HEK293 (cell line): Measurements from ENCODE around the gene LSS.

Experiments
- GLIS2 ChIP-seq: fragments of 450-650 bp; formaldehyde crosslinking; IDR thresholded peaks from 2 replicates; pipeline ENCODE4 v1.5.1; 2016; ENCODE audit warnings: missing biosample characterization, missing genetic modification characterization
- HOXD13 ChIP-seq: sonication (generic); formaldehyde crosslinking; IDR thresholded peaks from 2 replicates; pipeline ENCODE4 v1.8.0; 2022; ENCODE audit warnings: missing genetic modification reagents, borderline replicate concordance
- KLF7 ChIP-seq: fragments of 450-650 bp; formaldehyde crosslinking; IDR thresholded peaks from 2 replicates; pipeline ENCODE4 v1.5.1; 2016; ENCODE audit warnings: missing biosample characterization, missing genetic modification characterization, borderline replicate concordance
- KLF8 ChIP-seq: fragments of 450-650 bp; formaldehyde crosslinking; IDR thresholded peaks from 2 replicates; pipeline ENCODE4 v1.5.1; 2016; ENCODE audit warnings: missing biosample characterization, missing genetic modification characterization
- MYNN ChIP-seq: fragments of 450-650 bp; formaldehyde crosslinking; IDR thresholded peaks from 2 replicates; pipeline ENCODE4 v1.5.1; 2016; ENCODE audit warnings: missing biosample characterization, missing genetic modification characterization, borderline replicate concordance
- PRDM6 ChIP-seq: fragments of 450-650 bp; formaldehyde crosslinking; IDR thresholded peaks from 2 replicates; pipeline ENCODE4 v1.5.1; 2017; ENCODE audit warnings: missing biosample characterization, missing genetic modification characterization
- SETDB1 ChIP-seq: IDR thresholded peaks from one replicate; pipeline ENCODE4 v1.6.1; 2017; ENCODE audit warnings: mild to moderate bottlenecking, low read length, moderate library complexity, mixed read lengths; ENCODE audit not compliant: insufficient read length
- SP2 ChIP-seq: fragments of 450-650 bp; formaldehyde crosslinking; IDR thresholded peaks from 2 replicates; pipeline ENCODE4 v1.5.1; 2016; ENCODE audit warnings: missing biosample characterization, missing genetic modification characterization
- TRIM28 ChIP-seq: IDR thresholded peaks from 2 replicates; pipeline ENCODE4 v1.6.1; 2011; ENCODE audit warnings: low read length, control low read depth, borderline replicate concordance
- ZEB2 ChIP-seq: fragments of 450-650 bp; formaldehyde crosslinking; IDR thresholded peaks from 2 replicates; pipeline ENCODE4 v1.5.1; 2016; ENCODE audit warnings: missing biosample characterization, missing genetic modification characterization
- ZFHX2 ChIP-seq: fragments of 450-650 bp; formaldehyde crosslinking; conservative IDR thresholded peaks from 2 replicates; pipeline ENCODE4 v1.5.1; 2016; ENCODE audit warnings: missing biosample characterization, missing genetic modification characterization
- ZFP3 ChIP-seq: fragments of 450-650 bp; formaldehyde crosslinking; IDR thresholded peaks from 2 replicates; pipeline ENCODE4 v1.5.1; 2016; ENCODE audit warnings: low read depth, missing biosample characterization, missing genetic modification characterization
- ZNF112 ChIP-seq: fragments of 450-650 bp; formaldehyde crosslinking; IDR thresholded peaks from 2 replicates; pipeline ENCODE4 v1.5.0; 2017; ENCODE audit warnings: missing biosample characterization, missing genetic modification characterization
- ZNF169 ChIP-seq: fragments of 450-650 bp; formaldehyde crosslinking; IDR thresholded peaks from 2 replicates; pipeline ENCODE4 v1.5.1; 2016; ENCODE audit warnings: missing biosample characterization, missing genetic modification characterization
- ZNF394 ChIP-seq: fragments of 450-650 bp; formaldehyde crosslinking; IDR thresholded peaks from 2 replicates; pipeline ENCODE4 v1.5.1; 2016; ENCODE audit warnings: missing biosample characterization, missing genetic modification characterization, mild to moderate bottlenecking, moderate library complexity, borderline replicate concordance
- ZNF426 ChIP-seq: fragments of 450-650 bp; formaldehyde crosslinking; IDR thresholded peaks from 2 replicates; pipeline ENCODE4 v1.5.1; 2017; ENCODE audit warnings: missing biosample characterization, missing genetic modification characterization, mild to moderate bottlenecking, inconsistent platforms, moderate library complexity
- ZNF518A ChIP-seq: fragments of 450-650 bp; formaldehyde crosslinking; conservative IDR thresholded peaks from 2 replicates; pipeline ENCODE4 v1.5.1; 2016; ENCODE audit warnings: low read depth, missing biosample characterization, missing genetic modification characterization
- ZNF544 ChIP-seq: fragments of 450-650 bp; formaldehyde crosslinking; IDR thresholded peaks from 2 replicates; pipeline ENCODE4 v1.5.0; 2017; ENCODE audit warnings: missing biosample characterization, missing genetic modification characterization
- ZNF596 ChIP-seq: fragments of 450-650 bp; IDR thresholded peaks from 2 replicates; pipeline ENCODE4 v1.5.0; 2018; ENCODE audit warnings: missing biosample characterization, mild to moderate bottlenecking, missing genetic modification characterization, moderate library complexity
- ZNF626 ChIP-seq: fragments of 450-650 bp; sonication (Bioruptor Pico); formaldehyde crosslinking; IDR thresholded peaks from 2 replicates; pipeline ENCODE4 v1.5.1; 2018; ENCODE audit warnings: missing biosample characterization, missing genetic modification characterization, inconsistent platforms
- ZNF768 ChIP-seq: fragments of 450-650 bp; formaldehyde crosslinking; IDR thresholded peaks from 2 replicates; pipeline ENCODE4 v1.5.1; 2018; ENCODE audit warnings: missing biosample characterization, mild to moderate bottlenecking, missing genetic modification characterization
- ZNF843 ChIP-seq: fragments of 450-650 bp; formaldehyde crosslinking; IDR thresholded peaks from 2 replicates; pipeline ENCODE4 v1.5.1; 2016; ENCODE audit warnings: missing biosample characterization, missing genetic modification characterization
- TF ChIP-seq, protein P1 (sequence below): fragments of 450-650 bp; formaldehyde crosslinking; IDR thresholded peaks from 2 replicates; pipeline ENCODE4 v1.5.1; 2016; ENCODE audit warnings: missing biosample characterization, missing genetic modification characterization
- TF ChIP-seq, protein P2 (sequence below): fragments of 450-650 bp; formaldehyde crosslinking; IDR thresholded peaks from 2 replicates; pipeline ENCODE4 v1.5.1; 2016; ENCODE audit warnings: missing biosample characterization, missing genetic modification characterization

The LSS gene

DNA sequence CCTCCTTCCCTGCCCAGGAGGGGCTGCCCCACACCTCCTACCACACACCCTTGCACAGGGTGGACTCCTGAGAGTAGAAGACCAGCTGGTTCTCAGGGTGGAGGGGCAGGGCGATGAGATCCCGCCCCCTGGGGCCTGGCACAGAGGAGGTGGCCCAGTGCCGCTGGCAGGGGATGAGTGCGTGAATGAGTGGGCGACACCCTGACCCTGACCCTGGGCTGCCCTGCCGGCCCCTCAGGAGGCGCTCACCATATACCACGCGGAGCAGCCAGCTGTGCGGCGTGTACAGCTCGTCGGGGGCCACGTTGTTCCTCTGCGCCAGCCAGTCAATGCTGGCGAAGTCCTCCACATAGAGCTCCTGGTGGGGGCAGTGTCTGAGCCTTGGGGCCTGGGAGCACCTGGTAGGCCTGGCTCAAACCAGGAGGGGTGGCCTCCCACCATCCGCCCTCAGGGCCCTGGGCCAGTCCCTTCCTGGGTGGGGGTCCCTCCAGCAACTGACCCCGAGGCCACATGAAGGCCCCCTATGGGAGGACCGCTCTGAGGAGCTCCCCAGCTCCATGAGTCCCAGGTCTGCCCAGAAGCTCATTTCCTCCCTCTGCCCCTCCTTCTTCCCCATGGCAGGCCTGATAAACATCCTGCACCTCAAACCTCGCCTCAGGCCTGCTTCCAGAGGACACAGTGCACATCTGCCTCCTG, 13.0 kb downstream of the LSS start (continued):
- TF ChIP-seq, protein P1, sequence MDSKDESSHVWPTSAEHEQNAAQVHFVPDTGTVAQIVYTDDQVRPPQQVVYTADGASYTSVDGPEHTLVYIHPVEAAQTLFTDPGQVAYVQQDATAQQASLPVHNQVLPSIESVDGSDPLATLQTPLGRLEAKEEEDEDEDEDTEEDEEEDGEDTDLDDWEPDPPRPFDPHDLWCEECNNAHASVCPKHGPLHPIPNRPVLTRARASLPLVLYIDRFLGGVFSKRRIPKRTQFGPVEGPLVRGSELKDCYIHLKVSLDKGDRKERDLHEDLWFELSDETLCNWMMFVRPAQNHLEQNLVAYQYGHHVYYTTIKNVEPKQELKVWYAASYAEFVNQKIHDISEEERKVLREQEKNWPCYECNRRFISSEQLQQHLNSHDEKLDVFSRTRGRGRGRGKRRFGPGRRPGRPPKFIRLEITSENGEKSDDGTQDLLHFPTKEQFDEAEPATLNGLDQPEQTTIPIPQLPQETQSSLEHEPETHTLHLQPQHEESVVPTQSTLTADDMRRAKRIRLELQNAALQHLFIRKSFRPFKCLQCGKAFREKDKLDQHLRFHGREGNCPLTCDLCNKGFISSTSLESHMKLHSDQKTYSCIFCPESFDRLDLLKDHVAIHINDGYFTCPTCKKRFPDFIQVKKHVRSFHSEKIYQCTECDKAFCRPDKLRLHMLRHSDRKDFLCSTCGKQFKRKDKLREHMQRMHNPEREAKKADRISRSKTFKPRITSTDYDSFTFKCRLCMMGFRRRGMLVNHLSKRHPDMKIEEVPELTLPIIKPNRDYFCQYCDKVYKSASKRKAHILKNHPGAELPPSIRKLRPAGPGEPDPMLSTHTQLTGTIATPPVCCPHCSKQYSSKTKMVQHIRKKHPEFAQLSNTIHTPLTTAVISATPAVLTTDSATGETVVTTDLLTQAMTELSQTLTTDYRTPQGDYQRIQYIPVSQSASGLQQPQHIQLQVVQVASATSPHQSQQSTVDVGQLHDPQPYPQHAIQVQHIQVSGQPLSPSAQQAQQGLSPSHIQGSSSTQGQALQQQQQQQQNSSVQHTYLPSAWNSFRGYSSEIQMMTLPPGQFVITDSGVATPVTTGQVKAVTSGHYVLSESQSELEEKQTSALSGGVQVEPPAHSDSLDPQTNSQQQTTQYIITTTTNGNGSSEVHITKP = no peak
- no peak for TF ChIP-seq PRDM6 (tag by site-specific recombination)
- no peak for TF ChIP-seq ZNF518A
- TF ChIP-seq ZNF426 (tag by site-specific recombination) = no peak
- TF ChIP-seq ZNF843 (tag by site-specific recombination) = no peak
- TF ChIP-seq ZFHX2 (tag by site-specific recombination) = 0 out of 2 replicates have a peak, but pooled peaks have one; percentile 29
- no peak for TF ChIP-seq KLF8 (tag by site-specific recombination)
- TF ChIP-seq, protein P2, sequence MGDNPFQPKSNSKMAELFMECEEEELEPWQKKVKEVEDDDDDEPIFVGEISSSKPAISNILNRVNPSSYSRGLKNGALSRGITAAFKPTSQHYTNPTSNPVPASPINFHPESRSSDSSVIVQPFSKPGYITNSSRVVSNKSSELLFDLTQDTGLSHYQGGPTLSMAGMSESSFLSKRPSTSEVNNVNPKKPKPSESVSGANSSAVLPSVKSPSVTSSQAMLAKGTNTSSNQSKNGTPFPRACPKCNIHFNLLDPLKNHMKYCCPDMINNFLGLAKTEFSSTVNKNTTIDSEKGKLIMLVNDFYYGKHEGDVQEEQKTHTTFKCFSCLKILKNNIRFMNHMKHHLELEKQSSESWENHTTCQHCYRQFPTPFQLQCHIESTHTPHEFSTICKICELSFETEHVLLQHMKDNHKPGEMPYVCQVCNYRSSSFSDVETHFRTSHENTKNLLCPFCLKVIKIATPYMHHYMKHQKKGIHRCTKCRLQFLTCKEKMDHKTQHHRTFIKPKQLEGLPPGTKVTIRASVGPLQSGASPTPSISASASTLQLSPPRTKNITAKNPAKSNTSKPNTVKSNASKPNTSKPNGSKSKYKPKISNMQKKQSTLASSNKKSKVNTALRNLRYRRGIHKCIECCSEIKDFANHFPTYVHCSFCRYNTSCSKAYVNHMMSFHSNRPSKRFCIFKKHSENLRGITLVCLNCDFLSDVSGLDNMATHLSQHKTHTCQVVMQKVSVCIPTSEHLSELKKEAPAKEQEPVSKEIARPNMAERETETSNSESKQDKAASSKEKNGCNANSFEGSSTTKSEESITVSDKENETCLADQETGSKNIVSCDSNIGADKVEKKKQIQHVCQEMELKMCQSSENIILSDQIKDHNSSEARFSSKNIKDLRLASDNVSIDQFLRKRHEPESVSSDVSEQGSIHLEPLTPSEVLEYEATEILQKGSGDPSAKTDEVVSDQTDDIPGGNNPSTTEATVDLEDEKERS (tag by site-specific recombination) = no peak
- TF ChIP-seq ZNF169 (tag by site-specific recombination) = no peak
- no peak for TF ChIP-seq SETDB1
- no peak for TF ChIP-seq TRIM28
- no peak for TF ChIP-seq HOXD13 (CRISPR knock-in tag)
- TF ChIP-seq ZNF596 (tag by site-specific recombination) = no peak
- TF ChIP-seq ZFP3 (tag by site-specific recombination) = no peak
- TF ChIP-seq ZEB2 = no peak
- TF ChIP-seq KLF7 = no peak
- no peak for TF ChIP-seq ZNF112 (tag by site-specific recombination)
- TF ChIP-seq SP2 (tag by site-specific recombination) = no peak
- no peak for TF ChIP-seq ZNF394 (tag by site-specific recombination)
- no peak for TF ChIP-seq ZNF544
- no peak for TF ChIP-seq MYNN
- peak; percentile 43; the same call in 1 of the 2 replicates for TF ChIP-seq GLIS2 (tag by site-specific recombination)
- no peak for TF ChIP-seq ZNF768 (tag by site-specific recombination)
- no peak for TF ChIP-seq ZNF626 (tag by site-specific recombination)
